NCI-H1694 treated with DMSO at 0.1 percent for 48 hours (cell line): ENCODE data around the gene SPA17.

Experiments used
- DNase-seq: peaks from one replicate; lab custom pipeline; 2025; lab: John Stamatoyannopoulos, UW

The SPA17 gene

GRCh38 chr11:124724979-124725718 lies 51.4 kb downstream of the SPA17 start:
- no peak for DNase-seq

- no peak for DNase-seq
Observed at GRCh38 chr11:124725719-124726105, 52.0 kb downstream of the SPA17 start.

- no peak for DNase-seq
Observed at GRCh38 chr11:124727474-124727873, 53.8 kb downstream of the SPA17 start.

GRCh38 chr11:124728134-124728533 lies 54.4 kb downstream of the SPA17 start:
- DNase-seq, result no peak

GRCh38 chr11:124729571-124729970 lies 55.9 kb downstream of the SPA17 start:
- DNase-seq, result no peak

GRCh38 chr11:124732230-124732629 lies 58.5 kb downstream of the SPA17 start:
- no peak for DNase-seq

- DNase-seq, result no peak
Observed at GRCh38 chr11:124736736-124737135, 63.0 kb downstream of the SPA17 start.

GRCh38 chr11:124737638-124738305 lies 64.1 kb downstream of the SPA17 start:
- no peak for DNase-seq

GRCh38 chr11:124738713-124739478 lies 65.2 kb downstream of the SPA17 start:
- no peak for DNase-seq

GRCh38 chr11:124739479-124740276 lies 66.0 kb downstream of the SPA17 start, which contains the start of gene NRGN:
Gene NRGN (plus strand): TSS chr11:124739942. CDS start chr11:124740085, 143 bp downstream.
- peak; percentile 61 for DNase-seq

- no peak for DNase-seq
Observed at GRCh38 chr11:124740277-124740882, 66.7 kb downstream of the SPA17 start.

- DNase-seq, result no peak
Observed at GRCh38 chr11:124742555-124742954, 68.9 kb downstream of the SPA17 start.

- DNase-seq, result no peak
Observed at GRCh38 chr11:124743050-124743449, 69.3 kb downstream of the SPA17 start.

- DNase-seq, result no peak
Observed at GRCh38 chr11:124745270-124745834, 71.6 kb downstream of the SPA17 start.

GRCh38 chr11:124745835-124746620 lies 72.3 kb downstream of the SPA17 start:
- no peak for DNase-seq

- no peak for DNase-seq
Observed at GRCh38 chr11:124746621-124747243, 73.0 kb downstream of the SPA17 start.
